ENCODE results near the gene CCNK.

CCNK gene

DNA sequence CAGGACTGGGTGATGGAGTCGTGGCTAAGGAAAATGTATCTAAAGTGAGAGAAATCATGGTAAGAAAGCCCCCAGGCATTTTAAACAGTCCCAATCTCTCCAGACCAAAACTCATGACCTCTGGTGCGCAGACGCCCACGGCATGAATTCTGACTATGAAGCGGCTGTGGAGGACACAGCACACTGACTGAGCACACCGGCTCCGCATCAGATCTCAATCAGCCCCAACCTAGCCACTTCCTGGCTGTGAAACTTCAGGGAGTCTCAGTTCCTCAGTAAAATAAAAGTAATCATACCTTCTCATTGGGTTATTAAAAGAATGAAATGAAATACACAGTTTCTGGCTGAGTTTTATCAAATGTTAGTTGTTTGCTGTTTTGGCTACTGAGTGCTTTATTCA is 39.3 kb upstream of the CCNK start:
- H3K9ac ChIP-seq (ENCODE audit: low read depth, low read length, poor library complexity): no peak overlapping the region
- H3K23ac ChIP-seq (ENCODE audit: low read depth, low read length, poor library complexity): no peak overlapping the region
- H3K4me1 ChIP-seq (ENCODE audit: control insufficient read depth in 2 of 2, insufficient read depth in 1 of 2, low read depth in 1 of 2, low read length in 2 of 2): peaks cover 0 to under 1% of the 10 kb centered on the region in 2 donors
- H3K79me1 ChIP-seq (ENCODE audit: low read depth, low read length): no peaks in the 10 kb centered on the region
- H2BK5ac ChIP-seq (ENCODE audit: low read length): no peak overlapping the region
- H2AFZ ChIP-seq (ENCODE audit: low read length): no peak overlapping the region
- DNase-seq (ENCODE audit: low spot score): no peak
- WGBS, 2 donors (ENCODE audit: extremely low coverage in 2 of 2, insufficient read length in 2 of 2, insufficient replicate concordance in 1 of 2): no CpG with 5 or more reads among the region's 7 CpGs
- peaks cover 0 to 2% (median 0%) of the 10 kb centered on the region in 3 experiments for H3K27me3 ChIP-seq (ENCODE audit: control insufficient read depth in 3 of 3, insufficient read depth in 3 of 3, low read depth in 1 of 3, low read length in 3 of 3)
- H2BK120ac ChIP-seq (ENCODE audit: low read depth, low read length): no peak overlapping the region
- no peak overlapping the region for H2AK5ac ChIP-seq (ENCODE audit: low read depth, low read length)
- H3K4ac ChIP-seq (ENCODE audit: low read length): no peak overlapping the region
- H3K36me3 ChIP-seq (replicated peaks in 1 of 2; ENCODE audit: control insufficient read depth in 2 of 2, insufficient read depth in 2 of 2, low read length in 2 of 2): peaks cover 4 to 75% of the 10 kb centered on the region in 2 donors
- H4K8ac ChIP-seq (ENCODE audit: low read depth, low read length): no peak overlapping the region
- H2BK15ac ChIP-seq (ENCODE audit: low read length): no peak overlapping the region
- H3K9me3 ChIP-seq (replicated peaks in 1 of 2; ENCODE audit: control insufficient read depth in 2 of 2, insufficient read depth in 1 of 2, low read depth in 1 of 2, low read length in 2 of 2): no peaks in the 10 kb centered on the region
- H4K91ac ChIP-seq (ENCODE audit: low read depth, low read length, poor library complexity): no peak overlapping the region
- H3K18ac ChIP-seq (ENCODE audit: low read length): no peak overlapping the region
- no peak overlapping the region for H3K4me3 ChIP-seq (ENCODE audit: low read length in 2 of 2)
- H3K4me2 ChIP-seq (ENCODE audit: insufficient read depth, low read length, poor library complexity, severe bottlenecking): no peak overlapping the region
- no peak overlapping the region for H3K27ac ChIP-seq (replicated peaks; ENCODE audit: low read length)
- H3K14ac ChIP-seq (ENCODE audit: low read length): no peak overlapping the region
- H2BK12ac ChIP-seq (ENCODE audit: low read length): no peak overlapping the region

DNA sequence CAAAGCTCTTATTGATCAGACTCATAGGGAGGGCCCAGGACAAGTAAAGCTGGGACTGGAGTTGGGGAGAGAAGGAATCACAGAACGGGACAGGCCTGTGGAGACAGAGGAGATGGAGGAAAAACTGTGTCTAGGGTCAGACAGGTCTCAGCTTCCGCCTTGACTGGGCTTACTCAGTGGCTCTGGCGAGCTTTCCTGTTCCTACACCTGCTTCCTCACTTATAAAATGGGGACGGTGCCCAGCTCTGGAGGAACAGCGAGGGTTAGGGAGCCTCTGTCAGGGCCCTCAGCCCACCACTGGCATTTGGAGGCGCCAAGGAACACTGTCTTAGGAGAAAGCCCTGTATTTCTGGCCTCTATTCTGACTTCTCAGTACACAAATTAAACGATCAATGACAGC is 35.3 kb upstream of the CCNK start:
- no peak for DNase-seq (ENCODE audit: low spot score)
- H4K8ac ChIP-seq (ENCODE audit: low read depth, low read length): no peak overlapping the region
- H3K79me1 ChIP-seq (ENCODE audit: low read depth, low read length): no peaks in the 10 kb centered on the region
- H3K4me2 ChIP-seq (ENCODE audit: insufficient read depth, low read length, poor library complexity, severe bottlenecking): no peak overlapping the region
- H4K91ac ChIP-seq (ENCODE audit: low read depth, low read length, poor library complexity): no peak overlapping the region
- H2AFZ ChIP-seq (ENCODE audit: low read length): no peak overlapping the region
- no peak overlapping the region for H2BK120ac ChIP-seq (ENCODE audit: low read depth, low read length)
- H3K18ac ChIP-seq (ENCODE audit: low read length): no peak overlapping the region
- H3K14ac ChIP-seq (ENCODE audit: low read length): no peak overlapping the region
- no peaks in the 10 kb centered on the region for H3K4me1 ChIP-seq (ENCODE audit: control insufficient read depth in 2 of 2, insufficient read depth in 1 of 2, low read depth in 1 of 2, low read length in 2 of 2)
- no peak overlapping the region for H3K4ac ChIP-seq (ENCODE audit: low read length)
- no peaks in the 10 kb centered on the region for H3K27me3 ChIP-seq (ENCODE audit: control insufficient read depth in 3 of 3, insufficient read depth in 3 of 3, low read depth in 1 of 3, low read length in 3 of 3)
- peaks cover 13 to 80% of the 10 kb centered on the region in 2 donors for H3K36me3 ChIP-seq (replicated peaks in 1 of 2; ENCODE audit: control insufficient read depth in 2 of 2, insufficient read depth in 2 of 2, low read length in 2 of 2)
- no peak overlapping the region for H2AK5ac ChIP-seq (ENCODE audit: low read depth, low read length)
- H3K9ac ChIP-seq (ENCODE audit: low read depth, low read length, poor library complexity): no peak overlapping the region
- WGBS, 2 donors (ENCODE audit: extremely low coverage in 2 of 2, insufficient read length in 2 of 2, insufficient replicate concordance in 1 of 2): no CpG with 5 or more reads among the region's 7 CpGs
- no peak overlapping the region for H2BK12ac ChIP-seq (ENCODE audit: low read length)
- no peak overlapping the region for H2BK5ac ChIP-seq (ENCODE audit: low read length)
- H3K27ac ChIP-seq (replicated peaks; ENCODE audit: low read length): no peak overlapping the region
- no peaks in the 10 kb centered on the region for H3K9me3 ChIP-seq (replicated peaks in 1 of 2; ENCODE audit: control insufficient read depth in 2 of 2, insufficient read depth in 1 of 2, low read depth in 1 of 2, low read length in 2 of 2)
- H3K4me3 ChIP-seq (ENCODE audit: low read length in 2 of 2): no peak overlapping the region
- no peak overlapping the region for H2BK15ac ChIP-seq (ENCODE audit: low read length)
- no peak overlapping the region for H3K23ac ChIP-seq (ENCODE audit: low read depth, low read length, poor library complexity)

DNA sequence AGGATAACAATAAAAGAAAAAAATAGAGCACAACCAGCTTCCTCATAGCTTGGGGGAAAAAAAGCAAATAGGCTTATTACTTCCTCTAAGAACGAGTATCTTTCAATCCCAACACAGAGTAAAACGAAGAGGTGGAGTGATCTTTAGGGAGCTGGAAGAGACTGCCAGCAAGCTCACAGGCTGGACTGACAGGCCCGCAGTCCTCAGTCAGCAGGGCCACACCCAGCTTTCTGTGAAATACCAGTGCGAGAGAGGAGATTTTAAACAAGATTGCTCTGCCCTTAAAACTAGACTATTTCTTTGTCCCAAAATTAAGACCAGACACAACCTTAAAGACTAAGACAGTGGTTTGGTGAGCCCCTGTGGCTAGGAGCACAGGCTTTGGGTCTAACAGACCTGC is 33.5 kb upstream of the CCNK start:
- Histone ChIP-seq H3K4me3 (ENCODE audit: low read length in 2 of 2) (no peak overlapping the region), H3K23ac (ENCODE audit: low read depth, low read length, poor library complexity) (no peak overlapping the region), H3K27me3 (ENCODE audit: control insufficient read depth in 3 of 3, insufficient read depth in 3 of 3, low read depth in 1 of 3, low read length in 3 of 3) (no peaks in the 10 kb centered on the region), H3K9me3 (replicated peaks in 1 of 2; ENCODE audit: control insufficient read depth in 2 of 2, insufficient read depth in 1 of 2, low read depth in 1 of 2, low read length in 2 of 2) (no peaks in the 10 kb centered on the region), H4K91ac (ENCODE audit: low read depth, low read length, poor library complexity) (no peak overlapping the region), H3K9ac (ENCODE audit: low read depth, low read length, poor library complexity) (no peak overlapping the region), H4K8ac (ENCODE audit: low read depth, low read length) (no peak overlapping the region), H2AFZ (ENCODE audit: low read length) (no peak overlapping the region), H2BK12ac (ENCODE audit: low read length) (no peak overlapping the region), H2BK15ac (ENCODE audit: low read length) (no peak overlapping the region), H3K79me1 (ENCODE audit: low read depth, low read length) (no peaks in the 10 kb centered on the region), H3K4ac (ENCODE audit: low read length) (no peak overlapping the region), H3K14ac (ENCODE audit: low read length) (no peak overlapping the region), H3K36me3 (replicated peaks in 1 of 2; ENCODE audit: control insufficient read depth in 2 of 2, insufficient read depth in 2 of 2, low read length in 2 of 2) (peaks cover 14 to 76% of the 10 kb centered on the region in 2 donors), H3K4me2 (ENCODE audit: insufficient read depth, low read length, poor library complexity, severe bottlenecking) (no peak overlapping the region), H2BK5ac (ENCODE audit: low read length) (peak overlapping the region; percentile 18), H3K4me1 (ENCODE audit: control insufficient read depth in 2 of 2, insufficient read depth in 1 of 2, low read depth in 1 of 2, low read length in 2 of 2) (no peaks in the 10 kb centered on the region), H2AK5ac (ENCODE audit: low read depth, low read length) (no peak overlapping the region), H3K18ac (ENCODE audit: low read length) (no peak overlapping the region), H2BK120ac (ENCODE audit: low read depth, low read length) (no peak overlapping the region), H3K27ac (replicated peaks; ENCODE audit: low read length) (no peak overlapping the region)
- no CpG with 5 or more reads among the region's 4 CpGs for WGBS, 2 donors (ENCODE audit: extremely low coverage in 2 of 2, insufficient read length in 2 of 2, insufficient replicate concordance in 1 of 2)
- no peak for DNase-seq (ENCODE audit: low spot score)

DNA sequence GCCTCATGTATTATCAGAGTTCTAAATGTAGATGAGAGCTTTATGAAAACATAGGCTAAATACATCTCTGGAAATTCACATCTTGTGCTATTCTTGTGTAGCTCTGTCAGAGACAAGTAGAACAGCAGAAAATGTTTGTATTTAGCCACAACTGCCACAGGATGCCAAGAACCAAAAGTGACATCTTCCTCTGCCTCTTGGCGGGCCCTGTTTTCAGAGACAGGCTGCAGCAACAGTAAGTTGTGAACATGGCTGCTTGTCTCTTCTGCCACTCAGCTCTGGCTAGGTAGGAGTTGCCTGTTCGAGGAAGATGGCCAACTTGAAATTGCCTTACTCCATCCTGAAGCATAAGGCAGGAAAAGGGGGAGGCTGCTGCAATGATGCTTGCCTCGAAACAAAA is 30.9 kb upstream of the CCNK start:
- no CpG with 5 or more reads among the region's 3 CpGs for WGBS, 2 donors (ENCODE audit: extremely low coverage in 2 of 2, insufficient read length in 2 of 2, insufficient replicate concordance in 1 of 2)
- Histone ChIP-seq H3K4ac (ENCODE audit: low read length) (no peak overlapping the region), H3K79me1 (ENCODE audit: low read depth, low read length) (no peaks in the 10 kb centered on the region), H3K27ac (replicated peaks; ENCODE audit: low read length) (no peak overlapping the region), H2BK5ac (ENCODE audit: low read length) (no peak overlapping the region), H3K27me3 (ENCODE audit: control insufficient read depth in 3 of 3, insufficient read depth in 3 of 3, low read depth in 1 of 3, low read length in 3 of 3) (no peaks in the 10 kb centered on the region), H3K4me1 (ENCODE audit: control insufficient read depth in 2 of 2, insufficient read depth in 1 of 2, low read depth in 1 of 2, low read length in 2 of 2) (no peaks in the 10 kb centered on the region), H3K36me3 (replicated peaks in 1 of 2; ENCODE audit: control insufficient read depth in 2 of 2, insufficient read depth in 2 of 2, low read length in 2 of 2) (peaks cover 18 to 90% of the 10 kb centered on the region in 2 donors), H3K23ac (ENCODE audit: low read depth, low read length, poor library complexity) (no peak overlapping the region), H3K9me3 (replicated peaks in 1 of 2; ENCODE audit: control insufficient read depth in 2 of 2, insufficient read depth in 1 of 2, low read depth in 1 of 2, low read length in 2 of 2) (no peaks in the 10 kb centered on the region), H3K9ac (ENCODE audit: low read depth, low read length, poor library complexity) (no peak overlapping the region), H2BK12ac (ENCODE audit: low read length) (no peak overlapping the region), H4K91ac (ENCODE audit: low read depth, low read length, poor library complexity) (no peak overlapping the region), H3K18ac (ENCODE audit: low read length) (no peak overlapping the region), H2BK15ac (ENCODE audit: low read length) (no peak overlapping the region), H3K14ac (ENCODE audit: low read length) (no peak overlapping the region), H2BK120ac (ENCODE audit: low read depth, low read length) (no peak overlapping the region), H2AFZ (ENCODE audit: low read length) (no peak overlapping the region), H2AK5ac (ENCODE audit: low read depth, low read length) (no peak overlapping the region), H4K8ac (ENCODE audit: low read depth, low read length) (no peak overlapping the region), H3K4me2 (ENCODE audit: insufficient read depth, low read length, poor library complexity, severe bottlenecking) (no peak overlapping the region), H3K4me3 (ENCODE audit: low read length in 2 of 2) (no peak overlapping the region)
- DNase-seq (ENCODE audit: low spot score): no peak

Measured in neuronal stem cell (in vitro differentiated cells).